D721Med (cell line): ENCODE results near the gene PIK3CB.
"Not testable (repeated sequence)": the region's sequence is repeated elsewhere in the genome, so short reads cannot be mapped to it uniquely, and the experiment has no call there.

Experiments used
- DNase-seq: peaks from one replicate; pipeline ENCODE4 v3.0.0; 2011; ENCODE audit warnings: low spot score; ENCODE audit not compliant: insufficient read length
- FAIRE-seq: peaks from 2 replicates; lab custom pipeline; 2011; peaks lifted over from hg19 to GRCh38; lab: Jason Lieb, UNC
- CTCF ChIP-seq: IDR thresholded peaks from 2 replicates; pipeline ENCODE4 v1.5.1; 2012; ENCODE audit warnings: mild to moderate bottlenecking, control low read depth; ENCODE audit not compliant: insufficient read depth; ENCODE audit errors: missing control alignments

PIK3CB gene

DNA sequence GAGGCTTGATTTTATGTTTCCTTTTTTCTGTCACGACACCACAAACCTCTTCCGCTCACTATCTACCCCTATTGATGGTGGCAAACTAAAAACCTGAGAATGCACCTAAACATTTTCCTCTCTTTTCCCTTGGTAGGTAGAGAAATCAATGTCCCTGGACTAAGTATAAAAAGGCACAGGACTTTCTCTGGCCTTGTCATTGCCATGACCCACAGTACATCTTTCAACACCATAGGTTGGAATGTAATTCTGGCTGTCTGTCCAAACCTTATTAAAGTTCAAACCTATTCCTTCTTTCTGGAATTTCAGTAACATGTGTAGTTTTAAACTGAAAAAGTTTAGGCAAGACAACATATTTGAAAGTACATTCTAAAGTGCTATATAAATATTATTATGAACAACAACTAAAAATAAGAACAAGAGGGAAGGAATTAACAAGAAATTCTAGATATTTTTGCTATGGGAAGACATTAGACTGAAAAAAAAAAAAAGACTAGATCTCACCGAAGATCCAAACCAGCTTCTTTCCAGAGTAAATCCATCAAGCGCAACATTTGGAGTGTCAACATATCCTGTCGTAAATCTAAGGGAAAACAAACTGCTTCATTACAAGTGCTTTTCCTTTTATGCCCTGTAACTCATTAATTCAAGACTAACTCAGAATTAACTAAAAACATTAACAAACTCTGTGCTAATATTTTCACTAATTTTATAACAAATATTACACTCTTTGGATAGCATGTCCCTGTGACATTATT lies 153.1 kb downstream of the PIK3CB start:
- DNase-seq (no peak), FAIRE-seq (no peak)
- no peak for TF ChIP-seq CTCF

DNA sequence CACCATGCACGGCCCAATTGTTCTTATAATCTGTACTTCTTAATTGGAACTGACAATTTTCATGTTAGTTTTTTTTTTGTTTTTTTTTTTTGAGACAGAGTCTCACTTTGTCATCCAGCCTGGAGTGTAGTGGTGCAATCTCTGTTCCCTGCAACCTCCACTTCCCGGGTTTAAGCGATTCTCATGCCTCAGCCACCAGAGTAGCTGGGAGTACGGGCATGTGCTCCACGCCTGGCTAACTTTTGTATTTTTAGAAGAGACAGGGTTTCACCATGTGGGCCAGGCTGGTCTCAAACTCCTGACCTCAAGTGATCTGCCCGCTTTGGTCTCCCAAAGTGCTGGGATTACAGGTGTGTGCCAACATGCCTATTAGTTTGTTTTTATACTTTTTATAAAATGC lies 153.8 kb downstream of the PIK3CB start:
- not testable (repeated sequence) for FAIRE-seq

DNA sequence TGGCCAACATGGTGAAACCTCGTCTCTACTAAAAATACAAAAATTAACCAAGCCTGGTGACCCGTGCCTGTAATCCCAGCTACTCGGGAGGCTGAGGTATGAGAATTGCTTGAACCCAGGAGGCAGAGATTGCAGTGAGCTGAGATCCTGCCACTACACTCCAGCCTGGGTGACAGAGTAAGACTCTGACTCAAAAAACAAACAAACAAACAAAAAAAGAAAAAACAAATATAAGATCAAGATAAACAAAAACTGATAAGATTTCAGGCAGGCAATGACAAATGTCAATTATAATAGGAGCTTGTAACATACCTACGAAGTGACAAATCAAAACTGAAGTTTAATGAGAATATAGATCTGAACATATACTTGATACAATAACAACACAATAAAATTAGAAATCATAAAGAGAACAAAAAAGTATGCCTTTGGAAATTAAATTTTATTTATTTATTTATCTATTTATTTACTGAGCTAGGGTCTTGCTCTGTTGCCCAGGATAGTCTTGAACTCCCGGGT lies 155.8 kb downstream of the PIK3CB start:
- no peak for TF ChIP-seq CTCF
- DNase-seq: no peak
- FAIRE-seq: no peak

More for the DNA sequence above, 153.8 kb downstream of the PIK3CB start:
- not testable (repeated sequence) for DNase-seq

DNA sequence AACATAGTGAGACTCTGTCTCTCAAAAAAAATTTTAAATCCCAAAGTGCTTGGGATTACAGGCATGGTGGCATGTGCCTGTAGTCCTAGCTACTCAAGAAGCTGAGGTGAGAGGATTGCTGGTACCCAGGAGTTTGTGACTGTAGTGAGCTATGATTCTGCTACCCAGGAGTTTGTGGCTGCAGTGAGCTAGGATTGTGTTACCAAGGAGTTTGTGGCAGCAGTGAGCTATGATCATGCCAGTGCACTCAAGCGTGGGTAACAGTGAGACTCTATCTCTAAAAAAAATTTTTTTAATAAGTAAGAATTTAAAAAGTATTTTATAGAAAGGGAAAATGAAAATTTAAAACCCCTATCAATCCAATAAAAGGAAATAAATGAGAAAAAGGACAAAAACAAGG lies 156.6 kb downstream of the PIK3CB start:
- no peak for FAIRE-seq
- TF ChIP-seq CTCF: no peak
- no peak for DNase-seq

DNA sequence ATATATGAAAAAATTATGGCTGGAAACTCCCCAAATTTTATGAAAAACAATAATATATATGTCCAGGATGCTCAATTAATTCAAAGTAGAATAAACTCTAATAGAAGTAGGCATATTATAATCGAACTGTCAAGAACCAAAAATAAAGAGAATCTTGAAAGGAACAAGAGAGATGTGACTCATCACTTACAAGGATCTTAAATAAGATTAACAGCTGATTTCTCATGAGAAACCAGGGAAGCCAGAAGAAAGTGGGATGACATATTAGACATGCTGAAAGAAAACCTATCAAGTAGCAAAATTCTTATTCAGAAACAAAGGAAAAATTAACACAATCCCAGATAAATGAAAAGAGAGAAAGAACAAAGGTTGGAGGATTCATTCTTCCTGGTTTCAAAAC lies 159.3 kb downstream of the PIK3CB start:
- DNase-seq (no peak), FAIRE-seq (no peak)
- TF ChIP-seq CTCF: no peak

GRCh38 chr3:138673641-138674530 lies 160.8 kb downstream of the PIK3CB start:
- FAIRE-seq (no peak), DNase-seq (no peak)
- no peak for TF ChIP-seq CTCF

DNA sequence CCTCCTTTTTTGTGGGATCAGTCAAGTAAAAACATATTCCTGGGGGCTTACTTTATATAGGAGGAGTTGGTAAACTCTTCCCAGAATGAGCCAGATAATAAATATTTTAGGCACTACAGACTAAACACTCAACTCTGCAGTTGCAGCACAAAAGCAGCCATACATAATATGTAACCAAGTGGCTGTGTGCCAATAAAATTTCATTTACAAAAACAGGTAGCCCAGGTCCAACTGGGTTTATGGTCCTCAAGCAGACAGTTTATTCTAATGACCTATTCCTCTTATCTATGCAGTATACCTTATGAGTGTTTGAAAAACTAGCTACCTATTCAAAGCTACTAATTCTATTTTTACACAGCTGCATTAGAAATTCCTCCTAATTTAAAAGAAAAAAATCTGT lies 164.3 kb downstream of the PIK3CB start:
- no peak for TF ChIP-seq CTCF
- no peak for FAIRE-seq
- DNase-seq: no peak
